Astrocyte of the spinal cord (primary cell): Measurements from ENCODE around the gene SLC22A23.

Experiments used
- DNase-seq: peaks from one replicate; pipeline ENCODE4 v3.0.0; 2011; ENCODE audit warnings: low read depth, low spot score
- H3K4me3 ChIP-seq: 2 replicates; pipeline ENCODE4 v1.5.1; 2011; ENCODE audit warnings: low read depth, mild to moderate bottlenecking, low read length, moderate library complexity
- CTCF ChIP-seq: IDR thresholded peaks from 2 replicates; pipeline ENCODE4 v1.5.1; 2012; ENCODE audit warnings: low read depth, mild to moderate bottlenecking, low read length, inconsistent platforms
- in situ Hi-C: cut with HindIII; loops from 2 replicates; pipeline ENCODE4 v1.10.0; 2017; ENCODE audit warnings: low sequenced_read_pairs

Gene SLC22A23

GRCh38 chr6:3449750-3450305, 7.0 kb downstream of the SLC22A23 start:
- no peak overlapping the region for H3K4me3 ChIP-seq
- no peak for TF ChIP-seq CTCF
- in situ Hi-C loops, result no loop called here
- DNase-seq, result no peak

GRCh38 chr6:3449321-3449720, 7.5 kb downstream of the SLC22A23 start:
- no peak for TF ChIP-seq CTCF
- no peak overlapping the region for H3K4me3 ChIP-seq
- in situ Hi-C loops, result no loop called here
- DNase-seq, result no peak

GRCh38 chr6:3447005-3447404, 9.8 kb downstream of the SLC22A23 start:
- DNase-seq, result no peak
- in situ Hi-C loops, result no loop called here
- H3K4me3 ChIP-seq, result no peak overlapping the region
- TF ChIP-seq CTCF, result no peak

- TF ChIP-seq CTCF, result no peak
- in situ Hi-C loops, result no loop called here
- no peak overlapping the region for H3K4me3 ChIP-seq
- no peak for DNase-seq
Measured at GRCh38 chr6:3446184-3446583, 10.7 kb downstream of the SLC22A23 start.

- TF ChIP-seq CTCF, result no peak
- H3K4me3 ChIP-seq, result no peak overlapping the region
- in situ Hi-C loops, result no loop called here
Measured at GRCh38 chr6:3444276-3445088, 12.4 kb downstream of the SLC22A23 start.

GRCh38 chr6:3443221-3443515, 13.7 kb downstream of the SLC22A23 start:
- DNase-seq, result no peak
- H3K4me3 ChIP-seq, result no peak overlapping the region
- in situ Hi-C loops, result no loop called here
- TF ChIP-seq CTCF, result no peak

More at GRCh38 chr6:3444276-3445088, 12.4 kb downstream of the SLC22A23 start:
- DNase-seq, result no peak
